Left colon (tissue), 2 donors: ENCODE results near the gene CCS. TPM values are rescaled to one million over a fixed set of nuclear protein-coding genes. Genes with fewer than 3 reads are reported as not detected.
A peak's percentile ranks its signal among the peaks of the same experiment; 100 is the strongest.
"Not testable (repeated sequence)": the region's sequence is repeated elsewhere in the genome, so short reads cannot be mapped to it uniquely, and the experiment has no call there.

Experiments
- ATAC-seq: fragments of 200-7000 bp; cut with Tn5 transposase; one replicate; pipeline ENCODE4 v1.9.1; 2020; ENCODE audit warnings: mild to moderate bottlenecking, moderate library complexity
- DNase-seq, 2 donors: peaks; one replicate each; pipeline ENCODE4 v3.0.0-alpha.2; 2020
- intact Hi-C, 2 donors: fragments of 100-400 bp; cut with DNase I in 1 of 2; cut with micrococcal nuclease in 1 of 2; formaldehyde crosslinking; loops; one replicate each; pipeline versions ENCODE4 v1.11.2 to v1.14.0; 2022; cut with DNase I, micrococcal nuclease
- long read RNA-seq: library from polyadenylated mRNA; unstranded; transcript quantifications from one replicate; pipeline ENCODE4 v2.0.0, GENCODE V29; 2021
- total RNA-seq, 2 donors: library from RNA; stranded (reverse); fragmentation: NEBNext Ultra II Directional; extraction: Animal tissue kit (Norgen Biotek cat#: 25700); gene quantifications; one replicate each; pipeline ENCODE4 v1.2.1, GENCODE V29; 2021
- donor health status: DM: no; HTN: no; CAD: no.
- donor health status: DM: yes; HTN: yes; CAD: no.

Gene CCS, protein sequence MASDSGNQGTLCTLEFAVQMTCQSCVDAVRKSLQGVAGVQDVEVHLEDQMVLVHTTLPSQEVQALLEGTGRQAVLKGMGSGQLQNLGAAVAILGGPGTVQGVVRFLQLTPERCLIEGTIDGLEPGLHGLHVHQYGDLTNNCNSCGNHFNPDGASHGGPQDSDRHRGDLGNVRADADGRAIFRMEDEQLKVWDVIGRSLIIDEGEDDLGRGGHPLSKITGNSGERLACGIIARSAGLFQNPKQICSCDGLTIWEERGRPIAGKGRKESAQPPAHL
- total RNA-seq = 10 to 100 TPM; 38.5 to 38.6 TPM
- long read RNA-seq, transcript CCS-208 (8 exons, 1,430 nt) = major isoform, 21 of 25 reads
- long read RNA-seq, partial matches to known transcripts = 2 of 25 reads
- long read RNA-seq, other reads (novel, unspliced or antisense) = 0 of 25 reads

GRCh38 chr11:66592457-66593302 lies at the start of gene CCS, which contains the start of gene CCDC87:
CCS (plus strand) TSS chr11:66593185; CDS start chr11:66593262, 77 bp downstream.
CCDC87 (minus strand) TSS chr11:66593063; CDS start chr11:66593015, 48 bp downstream.
- ATAC-seq (peak; percentile 97), DNase-seq (peak; percentile 98 to 100)
- intact Hi-C loops = no loop called here

DNA sequence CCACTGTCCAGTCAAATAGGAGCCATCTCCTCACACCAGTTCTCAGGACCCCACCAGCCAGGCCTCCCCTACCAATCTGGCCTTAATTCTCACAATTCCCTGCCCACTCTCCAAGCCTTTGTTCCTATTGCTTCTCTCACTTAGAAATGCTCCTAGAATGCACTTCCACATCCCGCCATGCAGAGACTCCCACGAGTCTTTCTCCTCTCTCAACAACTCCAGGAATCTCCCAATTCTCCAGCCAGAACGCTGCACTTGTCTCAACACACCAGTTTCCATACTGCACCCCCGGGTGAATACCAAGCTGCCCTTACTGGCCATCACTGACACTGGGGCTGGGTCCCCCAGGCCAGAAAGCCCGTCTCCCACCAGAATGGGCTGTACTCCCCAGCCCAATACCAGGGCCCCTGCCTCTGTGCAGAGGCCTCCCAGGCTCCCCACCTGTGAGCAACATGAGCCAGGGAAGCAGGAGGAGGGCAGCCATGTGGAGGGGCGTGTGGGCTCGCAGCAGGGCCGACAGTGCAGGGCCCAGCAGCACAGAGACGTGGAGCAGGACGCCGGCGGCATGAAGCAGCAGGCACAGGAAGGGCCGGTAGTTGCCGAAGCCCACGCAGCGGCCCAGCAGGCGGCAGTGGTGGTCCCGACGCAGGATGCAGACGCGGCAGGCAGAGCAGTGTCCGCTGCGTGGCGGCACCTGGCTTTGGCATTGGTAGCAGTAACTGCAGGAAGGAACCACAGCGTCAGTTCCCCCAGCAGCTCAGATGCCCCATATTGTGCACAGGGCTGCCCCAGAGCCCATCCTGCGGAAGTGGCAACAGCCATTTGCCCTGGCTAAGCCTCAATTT lies 49.5 kb upstream of the CCS start:
- peak in 1 of 2 donors; percentile 62 for DNase-seq
- no peak for ATAC-seq
- intact Hi-C loops = no loop called here

- ATAC-seq, intact Hi-C loops, DNase-seq: not testable (repeated sequence)
Measured at GRCh38 chr11:66544952-66545351, 48.0 kb upstream of the CCS start.

DNA sequence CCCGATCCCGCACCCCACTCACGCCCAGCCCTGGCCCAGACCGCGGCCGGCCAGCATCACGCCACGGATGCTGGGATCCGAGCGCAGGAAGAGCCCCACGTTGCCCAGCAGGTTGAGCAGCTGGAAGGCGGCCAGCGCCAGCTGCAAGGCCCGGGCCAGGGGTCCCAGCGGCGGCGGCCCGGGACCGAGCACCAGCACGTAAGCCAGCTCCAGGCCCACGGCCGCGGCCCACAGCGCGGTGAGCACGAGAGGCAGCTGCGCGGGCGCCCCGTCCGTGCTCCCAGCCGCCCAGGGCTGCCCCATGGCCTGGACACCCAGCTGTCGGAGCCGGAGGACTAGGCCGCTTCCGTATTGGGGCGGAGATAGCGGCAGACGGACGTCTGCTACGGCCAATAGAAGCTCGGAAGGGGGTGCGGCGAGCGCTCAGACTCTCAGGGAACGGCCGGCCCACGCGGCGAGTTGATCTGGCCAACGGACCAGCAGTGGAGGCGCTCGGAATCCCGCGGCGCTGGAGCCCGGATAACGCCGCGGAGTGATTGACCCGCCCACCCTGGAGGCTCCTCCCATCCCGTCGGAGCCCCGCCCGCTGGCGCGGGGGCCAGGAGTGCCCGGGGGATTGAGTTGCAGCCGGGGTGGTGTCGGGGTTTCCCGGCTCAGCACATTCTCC lies 47.2 kb upstream of the CCS start, which contains the start of gene ZDHHC24:
TSS of gene ZDHHC24 (minus strand) at position 348 of the 667 bp plus-strand sequence. CDS start at position 303, 45 bp downstream.
- intact Hi-C loops = no loop called here
- peak; percentile 97 for ATAC-seq

DNA sequence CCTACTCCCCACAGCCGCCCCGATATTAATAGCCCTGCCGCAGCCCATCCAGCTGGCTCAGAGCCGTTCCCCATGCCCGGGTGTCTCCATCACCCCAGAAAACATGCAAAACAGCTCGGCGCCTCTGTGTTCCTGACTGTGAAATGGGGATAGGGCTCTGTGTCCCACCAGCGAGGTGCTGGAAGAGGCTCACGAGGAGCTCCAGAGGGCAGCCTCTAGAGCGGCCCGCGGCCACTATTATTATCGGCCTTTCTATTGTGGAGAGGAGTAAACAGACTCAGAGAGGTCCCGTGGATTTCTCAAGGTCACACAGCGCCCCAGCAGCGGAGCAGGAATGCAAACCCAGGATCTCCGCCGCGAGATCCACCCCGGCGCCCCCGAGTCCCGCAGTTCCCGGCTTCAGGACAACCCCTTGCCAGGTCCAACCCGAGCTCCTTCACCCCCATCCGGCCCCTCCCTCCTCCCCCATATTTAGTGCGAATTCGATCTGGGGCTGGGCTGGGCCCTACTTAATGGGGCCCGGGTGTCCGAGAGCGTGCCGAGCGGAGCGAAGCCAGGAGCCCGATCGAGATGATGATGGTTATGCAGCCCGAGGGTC lies 46.5 kb upstream of the CCS start, which contains the start of gene ACTN3:
TSS of gene ACTN3 (plus strand) at position 536 of the 598 bp plus-strand sequence. CDS start at position 571, 35 bp downstream.
- intact Hi-C loops = no loop called here
- ATAC-seq (peak; percentile 0), DNase-seq (peak; percentile 49 to 62)

More for the DNA sequence above, 47.2 kb upstream of the CCS start, which contains the start of gene ZDHHC24:
- DNase-seq = peak; percentile 97

DNA sequence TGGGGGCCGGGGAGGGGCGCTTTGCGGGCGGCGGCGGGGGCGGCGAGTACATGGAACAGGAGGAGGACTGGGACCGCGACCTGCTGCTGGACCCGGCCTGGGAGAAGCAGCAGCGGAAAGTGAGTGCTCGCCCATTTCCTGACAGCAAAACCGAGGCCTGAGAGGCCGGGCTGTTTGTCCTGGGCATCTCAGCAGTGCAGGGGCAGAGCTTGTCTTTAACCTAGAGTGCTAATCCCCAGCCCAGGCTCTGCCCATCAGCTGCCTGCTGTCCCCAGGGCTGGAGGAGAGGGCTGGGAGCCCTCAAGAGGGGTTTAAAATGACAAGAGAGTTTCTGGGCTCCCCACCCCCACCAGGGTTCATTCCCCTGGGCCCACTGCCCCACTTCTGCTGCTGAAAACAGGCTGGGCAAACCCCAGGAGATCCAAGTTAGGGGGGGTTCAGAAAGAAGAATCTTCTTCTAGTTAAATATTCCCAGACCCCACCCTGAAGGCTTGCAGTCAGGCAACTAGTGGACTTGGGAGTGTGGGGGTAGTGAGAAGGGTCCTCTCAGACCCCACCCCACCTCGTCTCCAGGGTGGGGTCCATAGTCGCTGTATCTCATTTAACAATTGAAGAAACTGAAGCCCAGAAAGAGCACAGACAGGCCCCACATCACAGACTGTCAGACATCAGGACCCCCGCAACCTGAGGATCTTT lies 45.9 kb upstream of the CCS start:
- DNase-seq = no peak
- no peak for ATAC-seq
- intact Hi-C loops = no loop called here

DNA sequence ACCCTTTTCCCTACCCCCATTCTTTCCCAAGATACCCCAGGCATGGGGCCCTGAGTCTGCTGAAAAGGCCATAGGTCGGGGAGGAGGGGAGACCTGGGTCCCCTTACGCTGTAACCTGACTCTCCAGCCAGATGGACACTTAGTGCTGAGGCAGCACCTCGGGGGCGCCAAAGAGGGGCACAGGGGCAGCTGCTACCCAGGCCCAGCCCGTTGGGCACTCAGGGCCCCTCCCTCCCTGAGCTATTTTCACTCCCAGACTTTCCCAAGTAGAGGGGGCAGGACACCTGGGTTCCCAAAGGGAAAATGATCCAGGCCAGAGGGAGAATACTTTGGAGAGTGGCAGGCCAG lies 45.3 kb upstream of the CCS start:
- intact Hi-C loops = no loop called here
- DNase-seq = no peak

DNA sequence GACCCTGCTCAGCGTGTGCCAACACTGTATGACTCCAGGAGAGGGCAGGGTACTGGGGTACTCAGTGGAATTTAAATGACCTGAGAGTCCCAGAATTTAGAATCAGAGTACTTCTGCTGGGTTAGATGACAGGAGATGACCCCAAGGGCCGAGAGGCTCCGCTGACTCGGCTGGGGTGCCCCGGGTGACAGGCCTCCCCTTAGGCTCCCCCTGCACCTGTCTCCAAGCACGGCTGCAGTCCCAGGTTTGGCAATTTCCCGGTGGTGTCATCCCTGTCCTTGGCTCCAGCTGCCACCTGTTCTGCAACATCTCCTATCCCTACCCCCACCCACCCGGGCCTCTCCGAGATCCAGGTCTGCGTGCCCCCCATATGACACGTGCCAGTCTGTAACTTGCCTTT lies 44.9 kb upstream of the CCS start:
- DNase-seq (no peak), ATAC-seq (no peak)
- intact Hi-C loops = no loop called here

More for the DNA sequence above, 45.3 kb upstream of the CCS start:
- ATAC-seq = no peak

DNA sequence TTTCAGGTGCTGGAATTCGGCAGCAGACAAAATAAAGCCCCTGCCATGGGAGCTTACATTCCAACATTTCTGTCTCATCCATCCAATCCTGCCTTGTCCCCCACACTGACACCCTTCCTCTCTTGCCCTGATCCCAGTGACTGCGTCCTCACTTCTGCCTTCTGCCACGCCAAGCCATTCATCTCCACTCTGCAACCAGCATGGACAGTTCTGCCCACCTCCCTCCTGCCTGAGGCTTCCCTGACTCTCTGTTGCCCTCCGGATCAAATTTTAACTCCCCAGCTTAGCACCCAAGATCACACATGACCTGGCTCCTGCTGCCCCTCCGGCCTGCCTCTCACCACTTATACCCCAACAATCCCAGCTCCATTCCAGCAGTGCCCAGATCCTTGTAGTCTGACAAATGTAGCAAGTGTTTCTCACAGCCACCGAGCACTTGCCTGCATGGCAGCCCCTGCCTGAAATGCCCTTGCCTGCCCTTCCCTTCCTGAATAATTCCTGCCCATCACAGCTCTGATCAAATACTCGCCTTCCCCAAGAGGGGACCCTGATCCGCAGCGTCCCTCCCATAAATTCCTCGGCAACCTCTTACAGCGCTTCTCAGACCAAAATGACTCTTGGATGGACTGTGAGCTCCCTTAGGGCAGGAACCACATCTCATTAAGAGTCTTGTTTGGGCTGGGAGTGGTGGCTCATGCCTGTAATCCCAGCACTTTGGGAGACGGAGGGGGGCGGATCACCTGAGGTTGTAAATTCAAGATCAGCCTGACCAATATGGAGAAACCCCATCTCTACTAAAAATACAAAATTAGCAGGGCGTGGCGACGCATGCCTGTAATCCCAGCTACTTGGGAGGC lies 44.0 kb upstream of the CCS start:
- DNase-seq = no peak
- intact Hi-C loops = no loop called here
- no peak for ATAC-seq

- no peak for ATAC-seq
- intact Hi-C loops = no loop called here
- no peak for DNase-seq
Measured at GRCh38 chr11:66549696-66550095, 43.3 kb upstream of the CCS start.

- ATAC-seq = no peak
- intact Hi-C loops = no loop called here
Measured at GRCh38 chr11:66550887-66551286, 42.1 kb upstream of the CCS start.

GRCh38 chr11:66554602-66555001 lies 38.4 kb upstream of the CCS start:
- DNase-seq (no peak), ATAC-seq (no peak)
- intact Hi-C loops = no loop called here

More at GRCh38 chr11:66550887-66551286, 42.1 kb upstream of the CCS start:
- DNase-seq = no peak

DNA sequence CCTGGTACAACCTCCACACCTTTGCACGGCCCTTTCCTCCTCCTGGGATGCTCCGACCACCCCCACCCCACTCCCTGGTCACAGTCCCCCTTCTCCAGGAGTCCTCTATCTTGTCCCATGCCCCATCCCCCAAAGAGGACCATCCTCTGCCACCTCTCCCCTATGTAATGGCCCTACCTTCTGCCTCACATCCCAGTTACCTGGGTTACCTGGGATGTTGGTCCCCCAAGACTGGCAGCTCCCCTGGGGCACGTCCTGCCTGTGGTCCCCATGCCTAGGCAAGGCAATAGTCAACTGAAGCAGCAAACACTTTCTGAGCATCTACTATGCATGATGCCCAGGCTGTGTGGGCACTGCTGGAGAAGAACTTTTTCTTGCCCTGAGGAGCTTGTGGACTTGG lies 37.6 kb upstream of the CCS start:
- intact Hi-C loops = no loop called here
- ATAC-seq = no peak
- DNase-seq = no peak

- no peak for ATAC-seq
- no peak for DNase-seq
- intact Hi-C loops = no loop called here
Measured at GRCh38 chr11:66556086-66556485, 36.9 kb upstream of the CCS start.

- no peak for DNase-seq
- intact Hi-C loops = no loop called here
- ATAC-seq = no peak
Measured at GRCh38 chr11:66557733-66558326, 35.2 kb upstream of the CCS start.
